ENCODE results near the gene HTRA1.

The HTRA1 gene

GRCh38 chr10:122497241-122497640 is 35.9 kb downstream of the HTRA1 start:
- no peak for DNase-seq

GRCh38 chr10:122498521-122498920 is 37.2 kb downstream of the HTRA1 start:
- no peak for DNase-seq

- no peak for DNase-seq
Measured at GRCh38 chr10:122499012-122499411, 37.7 kb downstream of the HTRA1 start.

GRCh38 chr10:122499491-122499941 is 38.2 kb downstream of the HTRA1 start:
- peak in 2 of 3 donors; percentile 35 to 38 for DNase-seq

- DNase-seq: no peak
Measured at GRCh38 chr10:122500194-122500593, 38.8 kb downstream of the HTRA1 start.

- DNase-seq: no peak
Measured at GRCh38 chr10:122500726-122501125, 39.4 kb downstream of the HTRA1 start.

- no peak for DNase-seq
Measured at GRCh38 chr10:122503012-122503411, 41.7 kb downstream of the HTRA1 start.

GRCh38 chr10:122503886-122504609 is 42.7 kb downstream of the HTRA1 start:
- DNase-seq: no peak

GRCh38 chr10:122504610-122504950 is 43.2 kb downstream of the HTRA1 start:
- DNase-seq: no peak

GRCh38 chr10:122505011-122505410 is 43.7 kb downstream of the HTRA1 start:
- no peak for DNase-seq

- no peak for DNase-seq
Measured at GRCh38 chr10:122505885-122506645, 44.7 kb downstream of the HTRA1 start.

- no peak for DNase-seq
Measured at GRCh38 chr10:122507616-122508015, 46.3 kb downstream of the HTRA1 start.

- DNase-seq: no peak
Measured at GRCh38 chr10:122508021-122508420, 46.7 kb downstream of the HTRA1 start.

- DNase-seq: no peak
Measured at GRCh38 chr10:122509323-122509722, 48.0 kb downstream of the HTRA1 start.

GRCh38 chr10:122510326-122510725 is 49.0 kb downstream of the HTRA1 start:
- no peak for DNase-seq

GRCh38 chr10:122510736-122511135 is 49.4 kb downstream of the HTRA1 start:
- no peak for DNase-seq

- peak in 1 of 3 donors; percentile 17 for DNase-seq
Measured at GRCh38 chr10:122513053-122513452, 51.7 kb downstream of the HTRA1 start.

- DNase-seq: no peak
Measured at GRCh38 chr10:122514045-122514840, 52.9 kb downstream of the HTRA1 start.

GRCh38 chr10:122515022-122515424 is 53.7 kb downstream of the HTRA1 start:
- no peak for DNase-seq

- DNase-seq: no peak
Measured at GRCh38 chr10:122515588-122516231, 54.4 kb downstream of the HTRA1 start.

- peak in 1 of 3 donors; percentile 18 for DNase-seq
Measured at GRCh38 chr10:122516734-122517133, 55.4 kb downstream of the HTRA1 start.

- DNase-seq: no peak
Measured at GRCh38 chr10:122519144-122519543, 57.8 kb downstream of the HTRA1 start.

GRCh38 chr10:122519873-122520272 is 58.5 kb downstream of the HTRA1 start:
- DNase-seq: peak in 2 of 3 donors; percentile 16 to 23

Data from suppressor macrophage treated with lipopolysaccharide for 1 hour (primary cell).